Choroid plexus epithelial cell (primary cell): ENCODE data around the gene CLCN6.

ENCODE experiments used
- DNase-seq: peaks from one replicate; pipeline ENCODE4 v3.0.0-alpha.2; 2010; ENCODE audit warnings: low read depth
- H3K4me3 ChIP-seq: 2 replicates; pipeline ENCODE4 v1.5.1; 2011; ENCODE audit warnings: low read depth, mild to moderate bottlenecking, control low read depth, low read length, moderate library complexity
- CTCF ChIP-seq: conservative IDR thresholded peaks from 2 replicates; pipeline ENCODE4 v1.5.1; 2011; ENCODE audit warnings: low read depth, mild to moderate bottlenecking, control low read depth, inconsistent platforms, low read length, moderate library complexity

CLCN6 gene

GRCh38 chr1:11862890-11863289, 56.9 kb downstream of the CLCN6 start:
- no peak overlapping the region for H3K4me3 ChIP-seq
- no peak for TF ChIP-seq CTCF
- peak; percentile 30 for DNase-seq

GRCh38 chr1:11868331-11868980, 62.5 kb downstream of the CLCN6 start:
- no peak for DNase-seq
- no peak for TF ChIP-seq CTCF
- no peak overlapping the region for H3K4me3 ChIP-seq

- no peak for DNase-seq
- H3K4me3 ChIP-seq: no peak overlapping the region
- no peak for TF ChIP-seq CTCF
Observed at GRCh38 chr1:11869104-11869503, 63.1 kb downstream of the CLCN6 start.

- H3K4me3 ChIP-seq: no peak overlapping the region
- no peak for TF ChIP-seq CTCF
Observed at GRCh38 chr1:11869650-11870207, 63.7 kb downstream of the CLCN6 start.

GRCh38 chr1:11872545-11872944, 66.6 kb downstream of the CLCN6 start:
- H3K4me3 ChIP-seq: no peak overlapping the region
- TF ChIP-seq CTCF: no peak
- DNase-seq: no peak

More at GRCh38 chr1:11869650-11870207, 63.7 kb downstream of the CLCN6 start:
- no peak for DNase-seq

GRCh38 chr1:11873395-11874257, 67.6 kb downstream of the CLCN6 start:
- TF ChIP-seq CTCF: no peak

More at GRCh38 chr1:11873395-11874257, 67.6 kb downstream of the CLCN6 start:
- H3K4me3 ChIP-seq: no peak overlapping the region
- DNase-seq: no peak
